Peyer's patch (tissue), 4 donors: ENCODE data around the gene SLC39A10. TPM values are rescaled to one million over a fixed set of nuclear protein-coding genes. Genes with fewer than 3 reads are reported as not detected.
"Not testable (repeated sequence)": the region's sequence is repeated elsewhere in the genome, so short reads cannot be mapped to it uniquely, and the experiment has no call there.

ENCODE experiments used
- DNase-seq, 3 donors: peaks; one replicate each; pipeline ENCODE4 v3.0.0-alpha.2; 2017 to 2019
- H3K27ac ChIP-seq, 4 donors: fragments of 200-600 bp; sonication (generic); one replicate each; pipeline ENCODE4 v1.5.1; 2016 to 2019
- H3K27me3 ChIP-seq, 2 donors: fragments of 200-600 bp; sonication (generic); one replicate each; pipeline ENCODE4 v1.5.1; 2019
- H3K36me3 ChIP-seq, 3 donors: fragments of 200-600 bp; sonication (generic); one replicate each; pipeline ENCODE4 v1.5.1; 2016 to 2019
- H3K4me1 ChIP-seq, 4 donors: fragments of 200-600 bp; sonication (generic); one replicate each; pipeline ENCODE4 v1.5.1; 2016 to 2019
- H3K4me3 ChIP-seq, 4 donors: fragments of 200-600 bp; sonication (generic); 1 replicate in 3 of 4; 2 replicates in 1 of 4; pipeline ENCODE4 v1.5.1; 2016 to 2019; ENCODE audit warnings: mild to moderate bottlenecking in 1 of 4
- H3K9me3 ChIP-seq, 4 donors: fragments of 200-600 bp; sonication (generic); one replicate each; pipeline ENCODE4 v1.5.1; 2016 to 2019; ENCODE audit warnings: mild to moderate bottlenecking in 1 of 4
- POLR2A ChIP-seq, 2 donors: fragments of 450-650 bp; IDR thresholded peaks; one replicate each; pipeline ENCODE4 v1.5.1; 2017; ENCODE audit warnings: antibody characterized with exemption in 2 of 2, mild to moderate bottlenecking in 2 of 2, moderate library complexity in 2 of 2
- total RNA-seq, 4 donors: library from RNA; depleted of rRNA; stranded (reverse); fragments of >200 nt; gene quantifications; one replicate each; pipeline ENCODE4 v1.1.0, GENCODE V29; 2016
- TF ChIP-seq, protein P1 (sequence below), 6 experiments: fragments of 450-650 bp in 4 of 6; fragments of 200-600 bp in 2 of 6; sonication (generic) in 1 of 6; IDR thresholded peaks; one replicate each; pipeline ENCODE4 v1.5.1; 2017 to 2019; ENCODE audit warnings: antibody characterized with exemption in 6 of 6, mild to moderate bottlenecking in 3 of 6, moderate library complexity in 1 of 6

Gene SLC39A10
- total RNA-seq, 4 donors from 2014 or later = 6.0 to 30.5 (median 10.3) TPM

DNA sequence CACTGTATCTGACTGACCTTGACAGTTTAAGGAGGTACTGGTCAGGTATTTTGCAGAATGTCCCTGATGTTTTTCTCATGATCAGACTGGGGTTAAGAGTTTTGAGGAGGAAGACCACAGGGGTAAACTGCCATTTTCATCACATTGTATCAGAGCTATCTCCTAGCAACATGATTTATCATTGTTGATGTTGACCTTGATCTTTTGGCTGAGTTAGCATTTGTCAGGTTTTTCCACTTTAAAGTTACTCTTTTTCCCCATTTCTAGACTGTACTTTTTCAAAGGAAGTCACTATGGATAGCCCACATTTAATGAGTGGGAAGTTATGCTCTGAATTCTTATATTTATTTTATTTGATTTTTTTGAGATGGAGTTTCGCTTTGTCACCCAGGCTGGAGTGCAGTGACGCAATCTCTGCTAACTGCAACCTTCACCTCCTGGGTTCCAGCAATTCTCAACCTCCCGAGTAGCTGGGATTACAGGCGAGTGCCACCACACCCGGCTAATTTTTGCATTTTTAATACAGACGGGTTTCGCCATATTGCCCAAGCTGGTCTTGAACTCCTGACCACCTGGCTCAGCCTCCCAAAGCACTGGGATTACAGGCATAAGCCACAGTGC lies 17.7 kb upstream of the SLC39A10 start:
- no peak overlapping the region for H3K4me3 ChIP-seq
- no peak for DNase-seq
- no peaks in the 10 kb centered on the region for H3K9me3 ChIP-seq
- no peaks in the 10 kb centered on the region for H3K4me1 ChIP-seq
- H3K27ac ChIP-seq = no peak overlapping the region
- H3K27me3 ChIP-seq = no peaks in the 10 kb centered on the region
- no peaks in the 10 kb centered on the region for H3K36me3 ChIP-seq
- no peak for TF ChIP-seq POLR2A (IDR thresholded peaks at IDR 0.05)
- TF ChIP-seq, protein P1, sequence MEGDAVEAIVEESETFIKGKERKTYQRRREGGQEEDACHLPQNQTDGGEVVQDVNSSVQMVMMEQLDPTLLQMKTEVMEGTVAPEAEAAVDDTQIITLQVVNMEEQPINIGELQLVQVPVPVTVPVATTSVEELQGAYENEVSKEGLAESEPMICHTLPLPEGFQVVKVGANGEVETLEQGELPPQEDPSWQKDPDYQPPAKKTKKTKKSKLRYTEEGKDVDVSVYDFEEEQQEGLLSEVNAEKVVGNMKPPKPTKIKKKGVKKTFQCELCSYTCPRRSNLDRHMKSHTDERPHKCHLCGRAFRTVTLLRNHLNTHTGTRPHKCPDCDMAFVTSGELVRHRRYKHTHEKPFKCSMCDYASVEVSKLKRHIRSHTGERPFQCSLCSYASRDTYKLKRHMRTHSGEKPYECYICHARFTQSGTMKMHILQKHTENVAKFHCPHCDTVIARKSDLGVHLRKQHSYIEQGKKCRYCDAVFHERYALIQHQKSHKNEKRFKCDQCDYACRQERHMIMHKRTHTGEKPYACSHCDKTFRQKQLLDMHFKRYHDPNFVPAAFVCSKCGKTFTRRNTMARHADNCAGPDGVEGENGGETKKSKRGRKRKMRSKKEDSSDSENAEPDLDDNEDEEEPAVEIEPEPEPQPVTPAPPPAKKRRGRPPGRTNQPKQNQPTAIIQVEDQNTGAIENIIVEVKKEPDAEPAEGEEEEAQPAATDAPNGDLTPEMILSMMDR (IDR thresholded peaks at IDR 0.05) = no peak

DNA sequence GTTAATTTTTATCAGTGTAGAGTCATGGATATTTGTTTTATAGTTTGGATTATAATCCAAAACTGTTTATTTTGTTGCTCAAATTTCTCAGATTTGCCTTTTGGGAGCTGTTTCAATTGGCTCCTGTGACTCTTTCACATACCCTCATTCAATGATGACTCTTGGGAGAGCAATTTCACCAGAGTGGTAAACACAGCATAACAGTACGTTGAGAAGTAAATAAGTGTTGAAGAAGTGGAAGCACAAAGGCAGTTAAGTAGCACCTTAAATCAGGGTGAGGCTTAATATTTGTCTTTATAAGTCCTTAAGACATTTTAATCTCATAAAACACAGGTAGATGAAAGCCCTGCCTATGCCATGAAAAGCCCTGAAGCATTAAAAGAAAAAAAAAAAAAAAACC lies 17.1 kb upstream of the SLC39A10 start:
- Histone ChIP-seq H3K9me3 (no peaks in the 10 kb centered on the region), H3K4me1 (no peaks in the 10 kb centered on the region), H3K36me3 (no peaks in the 10 kb centered on the region), H3K27ac (no peak overlapping the region), H3K27me3 (no peaks in the 10 kb centered on the region), H3K4me3 (no peak overlapping the region)
- TF ChIP-seq, protein P1 (IDR thresholded peaks at IDR 0.05) = no peak
- TF ChIP-seq POLR2A (IDR thresholded peaks at IDR 0.05) = no peak
- DNase-seq = no peak

DNA sequence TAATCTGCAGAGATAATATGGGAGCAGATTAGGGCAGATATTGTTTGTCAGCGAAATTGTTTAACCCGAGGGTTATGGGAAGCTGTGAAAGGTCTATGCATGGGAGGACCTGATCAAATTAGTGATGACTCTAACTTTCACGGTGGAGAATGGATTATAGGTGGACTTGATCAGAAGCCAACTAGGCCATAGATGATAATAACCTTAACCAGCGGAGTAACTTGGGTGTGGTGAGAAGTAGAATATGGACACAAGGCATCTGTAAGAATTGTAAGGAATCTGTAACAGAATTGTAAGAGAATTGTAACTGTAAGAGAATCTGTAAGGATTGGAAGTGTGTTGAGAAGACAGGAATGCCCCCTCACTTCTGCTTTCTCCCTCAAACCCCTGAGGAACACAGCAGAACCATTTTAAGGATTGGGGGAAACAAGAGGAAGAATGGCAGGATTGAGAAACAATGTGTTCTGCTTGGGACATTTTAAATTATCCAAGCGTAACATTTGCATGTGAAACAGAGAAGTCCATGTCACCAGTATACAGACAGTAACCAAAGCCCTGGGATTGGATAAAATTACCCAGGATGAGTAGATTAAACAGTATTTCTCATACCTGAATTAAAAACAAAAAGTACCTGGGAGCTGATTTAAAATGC lies 14.9 kb upstream of the SLC39A10 start:
- no peaks in the 10 kb centered on the region for H3K27me3 ChIP-seq
- DNase-seq = no peak
- no peaks in the 10 kb centered on the region for H3K9me3 ChIP-seq
- H3K36me3 ChIP-seq = no peaks in the 10 kb centered on the region
- no peak overlapping the region for H3K4me3 ChIP-seq
- TF ChIP-seq, protein P1 (IDR thresholded peaks at IDR 0.05) = no peak
- no peak for TF ChIP-seq POLR2A (IDR thresholded peaks at IDR 0.05)
- no peak overlapping the region for H3K27ac ChIP-seq
- H3K4me1 ChIP-seq = no peaks in the 10 kb centered on the region

DNA sequence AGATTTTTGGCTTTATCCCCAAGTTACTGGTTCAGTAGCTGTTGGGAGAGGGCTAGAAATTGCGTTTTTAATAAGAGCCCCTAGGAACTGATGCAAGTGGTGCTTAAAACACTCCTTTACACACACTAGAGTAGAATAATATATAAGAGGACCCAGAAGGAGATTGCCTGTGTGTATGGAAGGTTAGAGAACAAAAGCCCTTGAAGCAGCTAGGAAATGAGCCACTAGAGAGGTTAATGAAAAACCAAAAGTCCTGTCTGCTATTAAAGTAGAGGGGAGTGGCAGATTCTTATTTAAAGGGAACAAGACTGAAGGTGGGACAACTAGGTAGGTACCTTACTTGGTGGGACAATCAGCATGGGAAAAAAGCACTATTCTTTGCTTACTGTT lies 14.4 kb upstream of the SLC39A10 start:
- TF ChIP-seq, protein P1 (IDR thresholded peaks at IDR 0.05) = no peak
- no peak for TF ChIP-seq POLR2A (IDR thresholded peaks at IDR 0.05)
- H3K27ac ChIP-seq = no peak overlapping the region
- no peak for DNase-seq
- no peaks in the 10 kb centered on the region for H3K27me3 ChIP-seq
- H3K36me3 ChIP-seq = no peaks in the 10 kb centered on the region
- H3K4me3 ChIP-seq = no peak overlapping the region
- H3K9me3 ChIP-seq = no peaks in the 10 kb centered on the region
- no peaks in the 10 kb centered on the region for H3K4me1 ChIP-seq

DNA sequence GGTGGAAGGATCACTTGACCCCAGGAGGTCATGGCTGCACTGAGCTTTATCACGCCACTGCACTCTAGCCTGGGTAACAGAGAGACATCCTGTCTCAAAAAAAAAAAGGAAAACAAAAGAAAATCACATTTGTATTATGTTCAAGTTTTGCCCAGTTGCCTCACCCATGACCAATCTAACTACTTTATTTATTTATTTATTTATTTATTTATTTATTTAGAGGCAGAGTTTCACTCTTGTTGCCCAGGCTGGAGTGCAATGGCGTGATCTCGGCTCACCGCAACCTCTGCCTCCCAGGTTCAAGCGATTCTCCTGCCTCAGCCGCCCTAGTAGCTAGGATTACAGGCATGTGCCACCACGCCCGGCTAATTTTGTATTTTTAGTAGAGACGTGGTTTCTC lies 12.3 kb upstream of the SLC39A10 start:
- not testable (repeated sequence) for H3K27me3 ChIP-seq, H3K9me3 ChIP-seq, H3K36me3 ChIP-seq, H3K27ac ChIP-seq, DNase-seq, H3K4me3 ChIP-seq
- H3K4me1 ChIP-seq = peaks cover 0 to 11% (median 0%) of the 10 kb centered on the region in 4 donors

DNA sequence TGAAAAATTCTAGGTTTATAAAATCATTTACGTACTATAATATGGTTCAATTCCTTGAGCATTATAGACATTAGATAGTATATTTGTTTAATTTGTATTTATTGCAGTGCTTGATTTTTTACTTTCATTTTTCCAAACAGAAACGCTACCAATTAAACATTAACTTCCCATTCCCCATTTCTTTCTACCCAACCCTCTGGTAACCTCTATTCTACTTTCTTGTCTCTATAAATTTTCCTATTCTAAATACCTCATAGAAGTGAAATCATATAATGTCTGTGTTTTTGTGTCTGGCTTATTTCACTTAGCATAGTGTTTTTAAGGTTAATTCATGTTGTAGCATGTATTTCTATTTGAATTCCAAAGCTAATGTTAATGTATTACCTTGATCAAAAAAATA lies 11.6 kb upstream of the SLC39A10 start:
- DNase-seq = no peak
- Histone ChIP-seq H3K4me1 (peaks cover 0 to 11% (median 0%) of the 10 kb centered on the region in 4 donors), H3K9me3 (no peaks in the 10 kb centered on the region), H3K36me3 (no peaks in the 10 kb centered on the region), H3K27ac (no peak overlapping the region), H3K4me3 (no peak overlapping the region), H3K27me3 (no peaks in the 10 kb centered on the region)
- no peak for TF ChIP-seq POLR2A (IDR thresholded peaks at IDR 0.05)
- TF ChIP-seq, protein P1 (IDR thresholded peaks at IDR 0.05) = no peak
